Measurements from ENCODE around the gene TMEM163.

- no peak for TF ChIP-seq BHLHE40 (IDR thresholded peaks at IDR 0.05; ENCODE audit: borderline replicate concordance)
- TF ChIP-seq L3MBTL2 (conservative IDR thresholded peaks at IDR 0.05) = no peak
- no peak for TF ChIP-seq FOXM1 (IDR thresholded peaks at IDR 0.05; ENCODE audit: borderline replicate concordance)
- TF ChIP-seq NFRKB (IDR thresholded peaks at IDR 0.05) = no peak
- TF ChIP-seq FOXK2 (IDR thresholded peaks at IDR 0.05) = no peak
- TF ChIP-seq SP1 (IDR thresholded peaks at IDR 0.05) = no peak
- TF ChIP-seq, protein P1, sequence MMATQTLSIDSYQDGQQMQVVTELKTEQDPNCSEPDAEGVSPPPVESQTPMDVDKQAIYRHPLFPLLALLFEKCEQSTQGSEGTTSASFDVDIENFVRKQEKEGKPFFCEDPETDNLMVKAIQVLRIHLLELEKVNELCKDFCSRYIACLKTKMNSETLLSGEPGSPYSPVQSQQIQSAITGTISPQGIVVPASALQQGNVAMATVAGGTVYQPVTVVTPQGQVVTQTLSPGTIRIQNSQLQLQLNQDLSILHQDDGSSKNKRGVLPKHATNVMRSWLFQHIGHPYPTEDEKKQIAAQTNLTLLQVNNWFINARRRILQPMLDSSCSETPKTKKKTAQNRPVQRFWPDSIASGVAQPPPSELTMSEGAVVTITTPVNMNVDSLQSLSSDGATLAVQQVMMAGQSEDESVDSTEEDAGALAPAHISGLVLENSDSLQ (IDR thresholded peaks at IDR 0.05) = no peak
- TF ChIP-seq ZNF384 (IDR thresholded peaks at IDR 0.05) = no peak
- no peak for TF ChIP-seq SUZ12 (IDR thresholded peaks at IDR 0.05)
- no peak for TF ChIP-seq HDGF (IDR thresholded peaks at IDR 0.05; ENCODE audit: borderline replicate concordance)
These were observed 249.2 kb downstream of the TMEM163 start for GRCh38 chr2:134469516-134470115.

Measured in HEK293T (cell line).